HG03097 (cell line): ENCODE measurements around the gene FBRSL1.

Experiments used
- ATAC-seq: cut with Tn5 transposase; IDR thresholded peaks from one replicate; pipeline ENCODE4 v1.9.1; 2021; ENCODE audit not compliant: unreplicated experiment, low FRiP score

FBRSL1 gene

DNA sequence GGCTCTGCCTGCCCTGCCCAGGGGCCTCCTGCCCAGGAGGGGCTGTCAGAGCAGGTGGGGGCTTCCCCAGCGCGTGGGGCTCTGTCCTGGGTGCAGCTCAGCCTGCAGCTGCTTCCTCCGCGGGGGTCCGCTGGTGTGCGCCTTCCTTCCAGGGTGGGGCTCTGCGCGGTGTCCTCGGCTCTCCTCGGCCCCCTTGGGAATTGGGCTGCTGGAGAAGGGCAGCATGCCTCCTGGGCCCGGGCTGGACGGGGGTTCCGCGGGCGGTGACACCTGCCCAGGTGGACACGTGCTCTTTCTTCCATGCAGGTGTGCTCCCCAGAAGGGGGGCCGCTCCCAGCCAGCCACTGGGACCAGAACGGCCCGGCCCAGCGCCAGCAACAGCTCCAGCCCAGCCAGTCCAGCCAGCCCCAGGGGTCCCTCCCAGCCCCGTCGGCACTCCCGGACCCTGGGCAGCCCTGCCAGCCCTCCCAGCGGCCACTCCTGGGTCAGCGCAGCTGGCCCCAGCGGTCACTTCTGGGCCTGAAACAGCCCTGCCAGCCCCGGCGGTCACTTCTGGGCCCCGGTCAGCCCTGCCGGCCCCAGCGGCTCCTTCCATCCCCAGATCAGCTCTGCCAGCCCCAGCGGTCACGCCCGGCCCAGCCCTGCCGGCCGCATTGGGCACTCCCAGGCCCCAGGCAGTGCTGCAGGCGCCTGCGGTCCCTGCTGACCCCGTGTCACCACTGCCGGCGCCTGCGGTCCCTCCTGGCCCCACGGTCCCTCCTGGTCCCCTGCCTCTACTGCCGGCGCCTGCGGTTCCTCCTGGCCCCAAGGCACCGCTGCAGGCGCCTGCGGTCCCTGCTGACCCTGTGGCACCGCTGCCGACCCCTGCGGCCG, 19.1 kb downstream of the FBRSL1 start:
- ATAC-seq, result no peak

DNA sequence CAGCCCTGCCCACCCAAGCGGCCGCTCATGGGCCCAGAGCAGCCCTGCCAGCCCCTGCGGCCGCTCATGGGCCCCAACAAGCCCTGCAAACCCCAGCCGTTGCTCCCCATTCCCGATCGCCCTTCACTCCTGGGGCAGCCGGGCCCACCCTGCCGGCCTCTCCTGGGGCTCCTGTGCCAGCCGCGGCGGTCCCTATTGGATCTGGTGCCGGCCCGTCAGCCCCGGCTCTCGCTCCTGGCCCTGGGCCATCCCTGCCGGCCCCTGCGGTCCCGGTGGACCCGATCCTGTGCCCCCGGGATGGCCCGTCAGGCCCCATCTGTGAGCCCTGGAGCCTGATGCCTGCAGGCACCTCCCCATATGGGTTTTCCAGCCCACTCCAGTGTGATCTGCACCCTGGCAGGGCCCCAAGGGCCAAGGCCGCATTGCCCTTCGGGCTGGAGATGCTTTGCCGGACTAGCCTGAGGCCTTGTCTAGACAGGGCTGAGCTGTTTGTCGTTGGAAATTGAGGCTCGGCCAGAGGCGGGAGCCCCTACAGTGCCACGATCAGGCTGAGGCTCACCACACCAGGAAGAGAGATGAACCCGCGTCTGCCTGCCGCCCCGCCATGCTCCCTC, 20.3 kb downstream of the FBRSL1 start:
- ATAC-seq, result no peak

DNA sequence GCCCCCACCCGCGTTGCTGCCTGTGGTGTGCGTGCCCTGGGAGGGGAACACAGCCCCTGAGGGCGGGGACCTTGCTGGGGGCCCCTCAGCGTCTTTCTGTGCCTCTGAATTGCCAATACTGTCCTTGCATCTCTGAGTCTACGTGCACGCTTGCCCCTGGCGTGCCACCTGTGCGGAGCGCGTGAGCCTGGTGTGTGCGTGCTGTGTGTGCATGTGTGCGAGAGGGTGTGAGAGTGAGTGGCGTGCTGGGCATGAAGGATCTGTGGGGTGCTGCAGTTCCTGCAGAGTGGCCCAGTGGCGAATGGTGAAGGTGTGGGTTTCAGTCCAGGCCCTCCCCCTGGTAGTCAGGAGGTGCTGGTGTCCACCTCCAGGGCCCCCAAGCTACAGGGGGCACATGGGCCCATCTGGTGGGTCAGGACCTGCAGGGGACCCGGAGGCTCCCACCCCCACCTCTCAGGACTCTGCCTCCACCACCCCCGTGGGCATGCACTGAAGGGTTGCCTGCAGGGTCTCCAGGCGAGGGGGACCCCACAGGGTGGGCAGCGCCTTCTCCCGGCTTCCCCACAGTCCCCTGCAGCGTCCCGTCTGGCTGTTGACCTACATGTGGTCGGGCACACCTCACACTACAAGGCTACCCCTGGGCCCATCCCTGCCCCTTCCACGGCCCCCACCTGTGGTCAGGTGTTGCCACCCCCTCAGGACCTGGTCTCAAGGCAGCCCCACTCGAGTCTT, 21.0 kb downstream of the FBRSL1 start:
- no peak for ATAC-seq

DNA sequence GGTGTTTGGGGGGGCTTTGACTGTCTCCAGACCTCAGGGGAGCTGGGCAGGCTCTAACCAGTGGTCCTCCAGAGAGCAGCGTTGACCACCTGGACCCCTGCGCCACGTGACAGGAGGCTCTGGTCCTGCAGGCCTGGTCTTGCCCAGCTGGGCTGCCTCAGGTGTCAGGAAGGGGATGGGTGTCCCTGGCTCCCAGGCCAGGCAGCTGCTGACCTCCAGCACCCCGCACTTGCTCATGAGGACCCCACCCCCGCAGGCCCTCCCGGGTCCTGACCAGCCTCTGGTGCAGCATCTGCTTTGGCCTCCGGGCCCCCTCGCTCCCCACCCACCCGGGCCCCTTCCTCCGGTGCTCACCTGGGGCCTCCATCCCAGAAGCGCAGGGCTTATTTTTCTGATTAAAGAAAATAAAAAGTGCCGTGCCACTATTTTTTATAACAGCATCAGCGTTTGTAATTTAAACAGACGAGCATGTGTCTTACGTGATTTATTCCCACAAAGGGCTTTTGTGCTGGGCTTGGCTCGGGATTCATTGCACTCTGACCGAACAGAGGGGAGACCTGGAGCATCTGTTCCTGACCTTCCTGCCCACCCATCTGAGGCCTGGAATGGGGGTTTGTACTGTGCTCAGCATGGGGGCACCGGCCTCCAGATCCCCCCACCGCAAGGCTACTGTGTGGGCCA, 21.7 kb downstream of the FBRSL1 start:
- no peak for ATAC-seq

DNA sequence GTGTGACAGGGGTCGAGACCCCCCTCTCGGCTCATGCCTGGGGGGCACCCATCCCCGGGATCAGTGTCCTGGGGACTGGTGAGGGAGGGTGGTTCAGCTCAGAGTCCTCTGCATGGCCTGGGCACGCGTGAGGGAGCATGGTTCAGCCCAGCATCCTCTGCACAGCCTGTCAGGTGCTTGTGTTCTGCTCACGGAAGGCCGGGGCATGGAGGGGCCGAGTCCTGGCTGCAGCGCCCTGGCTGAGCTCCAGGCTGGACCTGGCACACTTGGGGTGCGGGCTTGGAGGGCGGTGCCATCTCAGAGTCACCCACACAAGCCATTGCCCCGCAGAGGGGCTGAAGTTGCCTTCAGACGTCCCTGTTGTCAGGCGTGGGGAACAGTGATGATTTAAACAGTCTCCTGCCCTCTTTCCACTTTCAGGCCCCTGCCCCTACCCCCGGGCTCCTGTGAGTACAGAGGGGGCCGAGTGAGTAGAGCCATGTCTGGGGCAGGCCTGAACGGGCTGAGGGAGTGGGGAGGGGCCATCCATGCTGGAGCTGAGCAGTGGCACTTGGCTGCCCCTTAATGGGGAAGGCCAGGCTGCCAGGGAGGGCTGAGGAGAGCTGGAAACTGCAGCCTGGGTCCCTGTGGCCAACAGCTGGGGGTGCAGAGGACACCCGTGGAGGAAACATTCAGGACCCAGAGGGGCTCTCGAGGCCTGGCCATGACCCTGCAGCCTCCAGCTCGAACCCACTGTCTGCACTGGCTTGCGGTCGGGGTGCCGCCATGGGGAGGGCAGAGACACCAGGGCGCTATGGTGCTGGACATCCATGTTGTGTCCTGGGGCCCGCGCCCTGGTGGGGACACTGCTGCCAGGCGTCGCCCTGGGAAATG, 22.5 kb downstream of the FBRSL1 start:
- ATAC-seq, result no peak

DNA sequence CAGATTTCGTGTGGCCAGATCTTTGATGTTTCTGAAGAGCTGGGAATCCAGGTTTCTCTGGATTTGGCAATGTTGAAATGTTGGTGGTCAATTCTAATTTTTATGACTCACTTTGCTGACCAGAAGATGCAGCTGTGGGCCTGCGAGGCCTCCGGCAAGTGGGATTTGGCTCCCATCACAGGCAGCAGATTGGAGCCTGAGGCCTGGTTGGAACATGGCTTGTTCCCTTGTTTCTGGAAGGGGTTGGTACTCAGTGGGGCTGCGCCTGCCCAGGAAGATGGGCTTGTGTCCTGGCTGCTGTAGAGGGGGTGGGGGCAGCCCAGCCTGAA, 23.1 kb downstream of the FBRSL1 start:
- no peak for ATAC-seq

DNA sequence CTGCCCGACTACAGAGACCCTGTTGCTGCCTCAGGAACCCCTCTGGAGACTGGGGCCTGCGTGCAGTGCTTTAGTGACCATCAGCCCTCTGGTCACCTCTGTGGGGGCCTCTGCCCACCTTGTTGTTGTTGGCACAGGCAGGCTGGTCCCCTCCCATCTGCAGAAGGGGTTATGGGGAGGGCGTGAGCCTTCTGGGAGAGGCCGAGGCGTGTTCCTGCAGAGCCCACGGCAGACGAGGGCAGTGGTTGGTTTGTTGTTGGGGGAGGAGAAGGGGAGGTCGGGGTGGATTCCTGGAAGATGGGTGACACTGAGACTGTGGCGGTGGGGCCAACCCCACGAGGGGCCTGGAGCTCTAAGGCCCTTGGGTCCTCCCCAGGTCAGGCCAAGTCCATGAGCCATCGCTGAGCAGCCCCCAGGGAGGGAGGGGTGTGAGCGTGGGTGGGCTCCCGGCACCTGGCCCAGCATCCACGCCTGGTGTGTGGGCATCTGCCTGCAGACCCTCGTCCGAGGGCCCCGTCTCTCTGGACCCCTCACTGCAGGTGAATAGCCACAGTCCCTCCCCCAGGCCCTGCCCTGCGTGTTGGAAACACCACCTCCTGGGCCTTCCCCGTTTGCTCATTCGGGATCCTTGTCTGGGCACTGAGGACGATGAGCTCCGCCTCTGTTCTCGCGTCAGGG, 23.6 kb downstream of the FBRSL1 start:
- no peak for ATAC-seq

DNA sequence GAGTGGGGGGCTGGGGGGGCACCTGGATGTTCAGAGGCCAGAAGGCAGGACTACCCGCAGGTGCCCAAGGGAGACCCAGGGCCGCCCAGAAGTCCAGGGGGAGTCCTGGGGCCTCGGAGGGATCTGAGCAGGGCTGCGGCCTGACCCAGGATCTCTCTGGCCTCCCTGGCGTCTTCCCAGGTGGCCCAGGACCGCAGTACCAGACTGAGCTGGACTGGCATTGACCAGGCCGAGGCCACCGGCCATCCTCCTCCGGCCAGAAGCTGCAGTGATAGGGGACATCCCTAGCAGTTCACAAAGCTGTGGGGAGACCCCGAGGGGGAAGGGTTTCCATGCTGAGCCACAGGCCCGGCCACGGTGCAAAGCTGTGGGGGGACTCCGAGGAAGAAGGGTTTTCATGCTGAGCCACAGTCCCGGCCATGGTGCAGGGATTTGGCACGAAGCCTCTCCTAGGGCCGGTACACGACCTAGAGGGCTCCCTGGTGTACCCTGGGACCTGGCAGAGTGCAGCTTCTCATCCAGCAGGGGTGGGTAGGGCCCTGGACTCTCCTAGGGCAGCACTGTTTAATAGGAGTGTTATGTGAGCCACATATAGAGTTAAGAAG, 24.4 kb downstream of the FBRSL1 start:
- no peak for ATAC-seq

DNA sequence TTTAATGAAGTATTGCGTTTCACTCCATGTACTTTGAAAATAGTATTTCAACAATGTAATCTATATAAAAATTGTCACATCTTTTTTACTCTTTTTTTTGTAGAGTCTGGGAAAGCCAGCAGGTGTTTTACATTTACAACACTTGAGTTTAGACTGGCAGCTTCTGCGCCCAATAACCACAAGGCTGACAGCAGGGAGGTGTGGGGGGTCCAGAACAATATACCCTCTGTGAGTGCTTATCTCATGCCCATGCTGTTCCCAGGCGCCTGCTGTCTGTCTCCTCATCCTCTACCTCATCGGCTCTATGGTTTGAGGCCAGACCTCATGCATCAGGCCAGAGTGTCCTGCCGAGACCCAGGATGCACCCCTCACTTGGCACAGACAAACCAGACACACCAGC, 24.9 kb downstream of the FBRSL1 start:
- ATAC-seq, result no peak

DNA sequence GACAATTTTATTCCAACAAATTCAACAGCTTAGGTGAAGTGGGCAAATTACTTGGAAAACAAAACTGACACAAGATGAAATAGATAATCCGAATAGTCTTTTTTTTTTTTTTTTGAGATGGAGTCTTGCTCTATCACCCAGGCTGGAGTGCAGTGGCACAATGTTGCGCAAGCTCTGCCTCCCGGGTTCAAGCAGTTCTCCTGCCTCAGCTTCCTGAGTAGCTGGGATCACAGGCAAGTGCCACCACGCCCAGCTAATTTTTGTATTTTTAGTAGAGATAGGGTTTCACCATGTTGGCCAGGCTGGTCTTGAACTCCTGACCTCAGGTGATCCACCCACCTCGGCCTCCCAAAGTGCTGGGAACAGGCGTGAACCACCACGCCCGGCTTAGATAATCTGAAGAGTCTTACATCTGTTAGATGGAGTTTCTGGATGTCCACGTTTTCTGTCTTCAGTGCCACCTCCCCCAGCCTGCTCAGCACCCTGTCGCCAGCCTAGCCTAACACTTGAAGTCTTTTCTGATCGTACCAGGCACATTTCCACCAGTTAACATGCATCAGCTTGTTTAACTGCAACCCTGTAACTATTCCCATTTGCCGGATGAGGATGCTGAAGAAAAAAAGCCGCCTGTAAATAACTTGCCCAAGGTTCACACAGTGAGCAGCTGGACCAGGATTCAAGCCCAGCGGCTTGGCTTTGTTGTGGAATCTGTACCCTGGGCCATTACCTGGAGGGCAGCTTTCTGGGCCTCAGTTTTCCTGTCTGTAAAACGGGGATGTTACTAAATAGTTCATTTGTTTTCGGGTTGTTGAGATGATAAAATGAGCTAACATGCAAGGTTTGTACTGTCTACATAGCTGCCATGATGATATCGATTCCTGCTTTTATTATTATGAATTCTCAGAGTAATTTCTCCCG, 26.4 kb downstream of the FBRSL1 start:
- ATAC-seq, result no peak

DNA sequence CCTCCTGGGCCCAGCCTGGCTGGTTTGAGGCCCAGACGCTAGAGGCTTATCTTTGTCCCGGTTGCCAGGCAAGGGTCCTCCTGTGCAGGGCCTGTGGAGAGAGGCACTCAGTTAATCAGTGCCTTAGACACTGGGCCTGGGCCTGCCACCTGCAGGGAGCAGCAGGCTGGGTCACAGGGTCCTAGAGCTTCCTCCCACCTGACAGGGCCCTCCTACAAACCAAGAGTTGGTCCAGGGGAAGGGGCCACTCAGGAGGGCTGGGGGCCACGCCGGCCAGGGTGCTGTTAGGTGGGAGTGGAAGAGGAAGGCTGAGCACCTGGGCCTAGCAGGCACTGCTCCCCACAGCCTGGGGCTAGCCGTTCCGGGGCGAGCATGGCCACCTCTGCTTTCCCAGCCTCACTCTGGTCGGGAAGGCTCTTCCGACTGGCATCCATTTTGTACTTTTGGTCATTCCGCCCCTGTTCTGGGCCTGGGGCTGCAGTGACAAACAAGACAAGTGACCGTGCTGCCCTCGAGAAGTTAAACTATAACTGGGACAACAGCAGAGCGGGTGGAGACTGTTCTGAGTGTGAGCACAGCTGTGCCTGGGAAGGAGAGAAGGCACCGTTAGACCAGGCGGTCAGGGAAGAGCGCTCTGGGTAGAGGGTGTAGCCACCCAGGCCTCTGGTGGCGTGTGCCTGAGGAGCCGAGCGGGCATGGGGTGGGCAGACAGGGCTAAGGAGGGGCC, 27.2 kb downstream of the FBRSL1 start:
- no peak for ATAC-seq

DNA sequence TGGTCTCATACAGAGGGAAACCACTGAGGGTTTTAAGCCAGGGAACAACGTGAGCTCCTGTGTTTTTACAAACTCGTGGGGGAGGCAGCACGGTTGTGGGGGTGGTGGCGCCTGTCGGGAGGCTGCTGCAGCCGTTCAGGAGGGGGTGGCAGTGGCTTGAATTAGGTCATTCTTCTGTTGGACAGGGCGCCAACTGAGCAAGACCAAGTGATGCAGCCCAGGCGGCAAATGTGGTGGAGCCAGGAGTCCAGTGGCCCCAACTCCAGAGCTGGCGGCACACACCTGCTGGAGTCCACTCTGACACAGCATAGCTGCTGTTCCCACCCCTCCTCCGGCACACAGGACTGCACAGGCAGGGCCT, 27.8 kb downstream of the FBRSL1 start:
- no peak for ATAC-seq

DNA sequence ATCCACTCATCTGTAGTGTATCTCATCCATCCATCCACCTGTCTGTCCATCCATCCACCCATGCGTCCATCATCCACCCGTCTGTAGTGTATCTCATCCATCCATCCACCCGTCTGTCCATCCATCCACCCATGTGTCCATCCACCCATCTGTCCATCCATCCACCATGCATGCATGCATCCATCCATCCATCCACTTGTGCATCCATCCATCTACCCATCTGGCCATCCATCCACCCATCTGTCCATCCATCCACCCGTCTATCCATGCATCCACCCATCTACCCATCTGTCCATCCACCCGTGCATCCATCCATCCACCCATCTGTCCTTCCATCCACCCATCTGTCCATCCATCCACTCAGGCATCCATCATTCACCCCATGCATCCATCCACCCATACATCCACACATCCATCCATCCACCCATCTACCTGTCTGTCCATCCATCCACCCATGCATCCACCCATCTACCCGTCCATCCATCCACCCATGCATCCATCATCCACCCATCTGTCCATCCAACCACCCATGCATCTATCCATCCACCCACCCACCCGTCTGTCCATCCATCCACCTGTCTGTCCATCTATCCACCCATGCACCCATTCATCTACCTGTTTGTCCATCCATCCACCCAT, 28.5 kb downstream of the FBRSL1 start:
- no peak for ATAC-seq

DNA sequence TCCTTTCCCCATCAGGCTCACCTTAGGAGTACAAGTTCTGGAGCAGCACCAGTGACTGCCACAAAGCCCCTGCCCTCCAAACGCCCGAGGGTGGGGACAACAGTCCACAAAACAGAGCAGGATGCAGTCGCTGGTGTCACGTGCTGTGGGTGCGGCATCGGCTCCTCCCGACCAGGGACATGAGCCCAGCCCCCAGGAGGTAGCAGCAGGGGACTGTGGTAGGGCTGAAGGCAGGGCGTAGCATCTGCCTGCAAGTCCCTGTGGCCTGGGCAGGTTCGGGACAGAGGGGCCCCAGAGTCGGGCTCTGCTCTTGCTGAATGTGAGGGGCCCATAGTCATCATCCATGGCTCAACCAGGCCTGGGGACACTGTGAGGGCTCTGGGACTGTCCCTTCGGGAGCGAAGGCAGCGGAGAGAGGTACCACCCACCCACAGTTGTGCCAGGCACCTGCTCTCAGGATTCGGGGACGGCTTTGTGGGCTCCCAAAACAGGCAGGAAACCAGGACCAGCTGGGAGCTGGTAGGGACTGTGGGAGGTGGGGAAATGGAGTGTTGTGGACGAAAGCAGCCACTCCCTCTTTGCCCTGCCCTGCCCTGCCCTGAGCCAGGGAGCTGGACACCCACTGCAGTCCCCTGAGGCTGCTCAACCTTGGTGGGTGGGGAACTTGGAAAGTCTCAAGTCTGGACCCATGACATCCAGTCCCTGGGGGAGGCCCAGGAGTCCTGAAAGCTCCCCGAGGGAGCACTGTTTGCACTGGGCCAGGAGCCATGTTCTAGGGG, 30.7 kb downstream of the FBRSL1 start:
- ATAC-seq, result no peak

DNA sequence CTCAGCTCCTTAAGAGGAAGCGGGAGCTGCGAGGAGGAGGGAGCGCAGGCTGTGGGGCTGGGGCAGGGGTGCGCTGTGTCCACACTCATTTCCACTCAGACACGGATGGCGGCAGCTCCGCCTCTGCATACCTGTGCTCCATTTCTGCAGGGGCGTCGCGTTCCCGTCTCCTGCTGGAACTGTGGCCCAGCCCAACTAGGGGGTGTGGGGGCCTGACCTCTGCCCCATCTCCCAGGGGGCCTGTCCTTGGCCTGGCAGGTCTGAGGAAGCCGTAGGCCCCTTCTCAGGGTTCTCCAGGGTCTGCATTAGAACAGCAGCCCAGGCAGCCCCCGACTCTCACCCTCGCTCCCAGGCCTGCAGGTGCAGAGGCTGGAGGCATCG, 31.2 kb downstream of the FBRSL1 start:
- no peak for ATAC-seq

DNA sequence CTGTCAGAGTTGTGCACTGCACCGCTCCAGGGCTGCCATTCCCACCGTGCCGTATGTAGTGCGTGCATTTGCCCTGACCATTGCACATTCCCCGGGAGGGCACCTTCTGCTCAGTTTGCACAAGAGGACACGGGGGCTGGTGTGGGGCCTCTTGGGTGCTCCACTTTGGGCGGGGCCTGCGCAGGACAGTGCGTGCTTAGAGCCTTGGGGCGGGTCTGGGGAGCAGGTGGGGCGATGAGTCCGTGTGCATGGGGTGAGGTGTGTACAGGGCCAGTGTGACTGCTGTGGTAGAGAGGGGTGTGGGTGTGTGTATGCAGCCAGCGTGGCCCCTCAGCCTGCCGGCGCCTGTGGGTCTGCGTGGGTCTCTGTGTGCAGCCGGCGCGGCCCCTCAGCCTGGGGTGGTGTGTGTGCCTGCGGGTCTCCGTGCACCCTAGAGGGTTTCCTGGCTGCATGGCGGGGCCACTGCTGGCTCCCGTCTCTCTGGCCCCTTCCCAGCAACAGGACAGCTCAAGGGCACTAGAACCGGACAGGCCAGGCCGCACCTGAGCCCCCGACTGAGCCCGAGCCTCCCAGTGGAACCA, 31.9 kb downstream of the FBRSL1 start:
- no peak for ATAC-seq
